Brain microvascular endothelial cell (primary cell): ENCODE data around the gene PDZD7.
A peak's percentile ranks its signal among the peaks of the same experiment; 100 is the strongest.

Experiments used
- DNase-seq: peaks from one replicate; pipeline ENCODE4 v3.0.0-alpha.2; 2020
- H3K27ac ChIP-seq: fragments of 250-450 bp; sonication (Bioruptor Pico); 2 replicates; pipeline ENCODE4 v1.5.1; 2020; ENCODE audit warnings: mild to moderate bottlenecking, moderate library complexity
- H3K27me3 ChIP-seq: fragments of 250-450 bp; sonication (Bioruptor Pico); replicated peaks from 2 replicates; pipeline ENCODE4 v1.5.1; 2020; ENCODE audit warnings: mild to moderate bottlenecking
- H3K36me3 ChIP-seq: fragments of 250-450 bp; sonication (Bioruptor Pico); replicated peaks from 2 replicates; pipeline ENCODE4 v1.5.1; 2020; ENCODE audit warnings: mild to moderate bottlenecking
- H3K4me3 ChIP-seq: 2 replicates; pipeline ENCODE4 v1.5.1; 2011; ENCODE audit warnings: low read depth, mild to moderate bottlenecking, control low read depth, low read length, moderate library complexity
- in situ Hi-C: cut with HindIII; loops from 2 replicates; pipeline ENCODE4 v1.10.0; 2017; ENCODE audit warnings: low sequenced_read_pairs, low pct_ligation_motif_present
- TF ChIP-seq, protein P1 (sequence below): IDR thresholded peaks from 2 replicates; pipeline ENCODE4 v1.5.1; 2011; ENCODE audit warnings: low read depth, mild to moderate bottlenecking, moderate library complexity, low read length, control low read depth, inconsistent platforms; ENCODE audit errors: missing control alignments

PDZD7 gene

DNA sequence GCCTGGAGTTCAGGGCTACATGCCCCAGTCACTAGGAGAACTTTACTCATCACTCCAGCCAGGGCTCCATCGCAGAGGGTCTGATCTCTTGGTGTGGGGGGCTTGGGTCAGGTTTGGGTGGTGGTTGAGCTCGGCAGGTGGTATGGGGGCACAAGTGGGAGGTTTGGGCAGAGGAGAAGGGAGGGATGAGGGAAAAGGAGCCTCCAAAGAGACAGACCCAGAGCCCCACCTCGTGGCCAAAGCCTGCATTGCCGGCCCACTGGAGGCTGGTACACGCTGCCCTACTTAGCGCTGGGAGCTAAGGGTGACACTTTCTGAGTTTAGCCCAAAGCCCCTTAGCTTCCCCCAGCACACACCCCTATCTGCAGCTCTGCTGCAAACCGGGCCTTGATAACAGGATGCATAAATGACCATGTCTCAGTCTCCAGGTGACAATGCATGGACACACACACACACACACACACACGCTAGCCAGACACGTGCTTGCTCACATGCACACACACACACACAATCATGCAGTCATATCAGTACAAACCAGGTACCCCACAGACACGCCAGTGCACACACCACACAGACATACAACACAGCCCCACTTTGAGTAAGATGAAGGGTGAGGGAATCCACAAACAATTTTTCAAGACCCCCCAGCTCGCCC is 16.6 kb downstream of the PDZD7 start:
- no peak overlapping the region for H3K27ac ChIP-seq
- in situ Hi-C loops: no loop called here
- H3K36me3 ChIP-seq: no peaks in the 10 kb centered on the region
- H3K27me3 ChIP-seq: no peaks in the 10 kb centered on the region
- TF ChIP-seq, protein P1, sequence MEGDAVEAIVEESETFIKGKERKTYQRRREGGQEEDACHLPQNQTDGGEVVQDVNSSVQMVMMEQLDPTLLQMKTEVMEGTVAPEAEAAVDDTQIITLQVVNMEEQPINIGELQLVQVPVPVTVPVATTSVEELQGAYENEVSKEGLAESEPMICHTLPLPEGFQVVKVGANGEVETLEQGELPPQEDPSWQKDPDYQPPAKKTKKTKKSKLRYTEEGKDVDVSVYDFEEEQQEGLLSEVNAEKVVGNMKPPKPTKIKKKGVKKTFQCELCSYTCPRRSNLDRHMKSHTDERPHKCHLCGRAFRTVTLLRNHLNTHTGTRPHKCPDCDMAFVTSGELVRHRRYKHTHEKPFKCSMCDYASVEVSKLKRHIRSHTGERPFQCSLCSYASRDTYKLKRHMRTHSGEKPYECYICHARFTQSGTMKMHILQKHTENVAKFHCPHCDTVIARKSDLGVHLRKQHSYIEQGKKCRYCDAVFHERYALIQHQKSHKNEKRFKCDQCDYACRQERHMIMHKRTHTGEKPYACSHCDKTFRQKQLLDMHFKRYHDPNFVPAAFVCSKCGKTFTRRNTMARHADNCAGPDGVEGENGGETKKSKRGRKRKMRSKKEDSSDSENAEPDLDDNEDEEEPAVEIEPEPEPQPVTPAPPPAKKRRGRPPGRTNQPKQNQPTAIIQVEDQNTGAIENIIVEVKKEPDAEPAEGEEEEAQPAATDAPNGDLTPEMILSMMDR: peak; percentile 97
- H3K4me3 ChIP-seq: no peak overlapping the region
- peak; percentile 69 for DNase-seq

DNA sequence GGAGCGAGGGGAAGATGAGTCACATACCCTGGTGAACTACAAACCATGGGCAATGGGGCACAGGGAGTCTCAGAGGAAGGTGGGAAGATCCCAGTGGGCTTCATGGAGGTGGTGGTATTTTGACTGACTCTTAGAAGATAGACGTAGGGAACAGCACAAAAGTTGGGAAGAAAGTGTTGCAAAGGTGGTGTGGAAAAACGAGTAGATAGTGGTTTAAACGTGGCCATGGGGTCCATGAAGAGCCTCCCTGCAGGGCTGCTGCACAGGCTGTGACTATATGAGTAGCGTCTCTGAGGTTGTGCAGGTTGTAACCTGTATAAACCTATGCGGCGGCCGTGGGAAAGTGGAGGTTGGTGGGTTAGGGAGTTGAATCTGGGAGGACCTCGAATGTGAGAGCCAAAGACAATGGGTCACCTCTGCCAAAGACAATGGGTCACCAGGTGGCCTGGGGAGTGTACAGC is 17.5 kb downstream of the PDZD7 start:
- Histone ChIP-seq H3K27ac (peak overlapping the region; percentile 3), H3K36me3 (no peaks in the 10 kb centered on the region), H3K27me3 (no peaks in the 10 kb centered on the region), H3K4me3 (no peak overlapping the region)
- DNase-seq: no peak
- TF ChIP-seq, protein P1: no peak
- in situ Hi-C loops: no loop called here

DNA sequence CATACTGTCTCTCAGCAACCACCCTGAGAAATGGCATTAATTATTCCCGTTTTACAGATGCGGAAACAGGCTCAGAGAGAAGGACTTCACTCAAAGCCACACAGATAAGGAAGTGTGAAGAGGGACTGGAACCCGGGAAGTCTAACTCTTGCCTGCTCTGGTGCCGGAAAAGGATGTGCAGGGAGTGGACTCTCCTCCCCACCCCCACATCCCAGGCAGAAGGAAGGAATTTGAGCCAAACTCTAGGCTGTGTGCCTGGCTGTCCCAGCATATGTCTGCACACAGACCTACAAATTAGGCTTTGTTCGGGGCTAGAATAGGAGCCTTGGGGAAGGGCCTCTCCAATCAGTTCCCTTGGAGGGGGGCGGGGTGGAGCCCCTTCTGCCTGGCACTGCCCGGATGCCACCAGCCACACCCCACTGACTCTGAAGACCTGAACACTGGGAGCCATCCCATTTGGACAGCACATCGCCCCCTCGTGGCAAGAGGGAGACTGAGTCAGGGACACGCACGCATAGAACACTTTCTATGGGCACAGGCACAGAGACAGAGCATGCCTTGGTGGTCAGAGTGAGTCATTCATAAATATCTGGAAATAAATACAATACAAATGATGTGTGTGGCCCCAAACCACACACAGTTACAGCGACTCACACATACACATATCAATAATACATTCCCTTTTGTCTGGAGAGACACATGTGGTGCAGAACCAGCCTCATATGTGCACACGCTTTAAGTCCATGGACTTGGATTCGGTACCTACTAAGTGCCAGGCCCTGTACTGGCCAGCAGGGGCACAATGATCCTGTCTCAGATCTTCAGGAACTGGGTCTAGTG is 18.2 kb downstream of the PDZD7 start:
- peak; percentile 94 for DNase-seq
- in situ Hi-C loops: no loop called here
- Histone ChIP-seq H3K27me3 (no peaks in the 10 kb centered on the region), H3K27ac (peak overlapping the region; percentile 3), H3K4me3 (no peak overlapping the region), H3K36me3 (no peaks in the 10 kb centered on the region)
- TF ChIP-seq, protein P1: peak; percentile 78

DNA sequence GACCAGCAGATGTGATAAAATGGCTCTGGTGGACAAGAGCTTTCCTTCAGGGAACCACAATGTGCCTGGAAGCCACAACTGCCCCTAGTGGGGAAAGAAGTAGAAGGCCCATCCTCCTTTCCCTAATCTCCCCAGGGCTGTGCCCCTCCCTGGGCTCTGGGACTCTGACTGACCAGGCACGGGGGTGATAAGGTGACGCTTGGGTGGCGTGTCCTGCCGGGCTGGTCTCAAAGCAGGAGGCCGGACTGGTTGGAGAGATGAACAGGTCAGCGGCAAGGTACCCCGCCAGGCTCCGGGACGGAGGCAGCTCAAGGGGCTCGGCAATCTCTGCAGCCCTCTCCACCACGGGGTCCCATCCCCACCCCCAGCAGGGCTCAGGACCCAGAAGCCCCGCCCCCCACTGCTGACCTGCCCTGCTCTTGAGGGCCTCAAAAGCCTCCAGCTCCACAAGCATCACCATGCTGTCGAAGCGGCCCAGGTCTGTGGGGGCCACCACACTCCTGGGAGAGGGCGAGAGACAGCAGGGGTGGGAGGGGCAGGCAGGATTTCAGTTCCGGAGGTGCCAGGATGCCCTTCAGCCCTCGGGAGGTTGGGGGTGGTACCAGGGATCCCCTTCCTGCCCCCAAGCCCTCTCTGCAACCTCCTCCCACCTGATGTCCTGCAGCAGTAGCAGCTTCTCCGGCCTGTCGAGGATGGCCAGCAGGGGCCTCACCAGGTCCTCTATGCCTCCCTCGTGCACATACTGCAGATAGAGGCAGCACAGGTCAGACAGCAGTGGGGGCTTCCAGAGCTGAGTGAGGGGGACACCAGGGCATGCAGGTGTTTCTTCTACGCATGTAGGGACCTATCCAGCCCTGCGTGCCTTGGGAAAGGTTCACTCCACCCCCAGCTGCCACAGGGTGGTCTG is 19.2 kb downstream of the PDZD7 start:
- Histone ChIP-seq H3K4me3 (no peak overlapping the region), H3K36me3 (peaks cover 8% of the 10 kb centered on the region), H3K27ac (no peak overlapping the region), H3K27me3 (no peaks in the 10 kb centered on the region)
- no peak for DNase-seq
- in situ Hi-C loops: no loop called here
- TF ChIP-seq, protein P1: peak; percentile 65

DNA sequence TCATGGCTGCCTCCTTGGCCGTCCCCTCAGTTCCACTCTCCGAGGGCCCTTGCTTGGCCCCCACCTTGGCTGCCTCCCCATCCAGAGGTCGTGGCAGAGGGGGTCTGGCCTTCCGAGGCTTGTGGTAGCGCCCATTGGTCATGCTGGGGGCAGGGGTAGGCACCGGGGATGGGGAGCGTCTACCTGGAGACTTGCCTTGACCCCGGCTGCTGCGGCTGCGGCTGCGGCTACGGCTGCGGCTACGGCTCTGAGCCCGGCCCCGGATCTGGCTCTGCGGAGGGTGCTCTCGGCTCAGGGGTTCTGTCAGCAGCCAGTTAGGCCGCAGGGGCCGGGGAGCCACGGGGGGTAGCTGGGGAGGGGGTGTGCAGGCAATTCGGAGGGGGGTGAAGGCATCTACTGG is 20.6 kb downstream of the PDZD7 start:
- in situ Hi-C loops: no loop called here
- no peaks in the 10 kb centered on the region for H3K27me3 ChIP-seq
- no peak overlapping the region for H3K27ac ChIP-seq
- H3K4me3 ChIP-seq: no peak overlapping the region
- peaks cover 20% of the 10 kb centered on the region for H3K36me3 ChIP-seq
- TF ChIP-seq, protein P1: no peak
- DNase-seq: no peak
